OCI-M2 (cell line): Measurements from ENCODE around the gene ATP5PB.
A peak's percentile ranks its signal among the peaks of the same experiment; 100 is the strongest.

Experiments used
- DNase-seq: peaks from one replicate; lab custom pipeline; 2025; ENCODE audit not compliant: unreplicated experiment; lab: John Stamatoyannopoulos, UW

Gene ATP5PB

DNA sequence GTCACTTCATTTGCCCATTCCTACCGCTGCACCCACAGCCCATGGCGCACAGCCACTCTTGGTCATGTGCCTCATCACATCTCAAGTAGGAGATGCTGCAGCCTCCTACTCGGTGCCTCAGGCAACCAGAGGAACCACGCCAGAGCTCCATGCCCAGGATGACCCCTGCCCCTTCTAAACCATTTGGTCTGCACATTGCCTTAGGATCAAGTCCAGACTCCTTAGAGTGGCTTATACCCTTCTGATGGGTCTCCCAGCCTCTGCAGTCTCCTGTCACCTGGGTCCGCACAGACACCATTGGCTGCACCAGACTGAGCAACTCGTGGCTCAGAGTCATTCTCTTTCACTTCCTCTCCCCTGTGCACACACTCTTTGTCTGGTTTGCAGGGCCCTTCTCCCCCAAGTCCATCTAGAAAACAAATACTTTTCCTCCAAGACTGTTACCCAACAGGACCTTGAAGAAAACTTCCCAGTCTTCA is 56.4 kb downstream of the ATP5PB start:
- DNase-seq: no peak

DNA sequence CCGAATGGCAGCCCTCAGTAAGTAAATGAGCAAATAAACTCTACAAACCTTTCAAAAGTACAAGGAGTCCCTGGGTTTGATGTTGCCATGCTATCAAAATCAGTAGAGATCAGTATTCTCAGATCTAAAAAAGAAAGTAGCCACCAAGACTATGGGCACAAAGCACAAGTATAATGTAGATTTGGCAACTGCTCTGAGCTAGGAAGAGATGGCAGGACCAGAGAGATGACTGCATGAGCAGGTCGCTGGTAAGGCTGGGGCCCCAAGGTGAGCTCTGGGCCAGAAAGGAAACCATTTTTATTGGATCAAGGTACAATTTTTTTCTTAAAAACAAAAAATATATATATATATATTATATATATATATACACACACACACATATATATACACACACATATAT is 57.3 kb downstream of the ATP5PB start:
- DNase-seq: no peak

DNA sequence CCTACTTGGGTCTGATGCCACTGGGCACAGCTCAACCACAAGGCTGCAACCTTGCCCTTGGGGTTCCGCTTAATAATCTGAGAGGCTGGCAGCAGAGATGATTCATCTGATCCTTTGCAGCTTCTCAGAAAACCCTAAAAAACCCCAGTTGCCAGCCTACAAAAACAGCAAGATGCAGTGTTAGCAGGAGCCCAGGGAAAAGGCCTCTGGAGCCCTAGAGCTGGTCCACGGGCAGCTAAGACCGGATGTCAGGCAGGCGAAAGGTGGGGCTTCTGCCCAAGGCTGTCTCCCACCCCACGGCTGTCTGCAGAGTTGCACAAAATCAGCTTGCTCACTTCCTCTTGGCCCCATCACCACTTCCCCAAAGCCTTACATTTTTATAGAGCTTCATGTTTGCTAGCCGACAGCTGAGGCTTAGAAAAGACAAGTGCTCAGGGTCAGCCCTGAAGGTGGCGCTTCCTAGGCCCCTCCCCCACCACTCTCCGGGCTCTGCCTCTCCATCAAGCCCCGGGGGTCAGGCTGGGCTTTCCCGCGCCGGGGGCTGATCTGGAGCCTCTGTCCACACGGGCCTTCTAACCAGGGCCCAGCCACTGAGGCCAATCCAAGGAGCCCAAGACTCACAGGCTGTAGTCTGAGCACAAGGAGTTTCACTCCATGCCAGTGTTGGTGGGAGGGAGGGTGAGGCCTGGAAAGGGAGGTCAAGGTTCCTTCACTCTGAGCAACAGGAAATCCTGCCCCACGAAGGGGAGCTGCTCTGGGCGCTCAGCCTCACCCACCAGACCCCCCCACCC is 58.3 kb downstream of the ATP5PB start:
- peak; percentile 61 for DNase-seq

DNA sequence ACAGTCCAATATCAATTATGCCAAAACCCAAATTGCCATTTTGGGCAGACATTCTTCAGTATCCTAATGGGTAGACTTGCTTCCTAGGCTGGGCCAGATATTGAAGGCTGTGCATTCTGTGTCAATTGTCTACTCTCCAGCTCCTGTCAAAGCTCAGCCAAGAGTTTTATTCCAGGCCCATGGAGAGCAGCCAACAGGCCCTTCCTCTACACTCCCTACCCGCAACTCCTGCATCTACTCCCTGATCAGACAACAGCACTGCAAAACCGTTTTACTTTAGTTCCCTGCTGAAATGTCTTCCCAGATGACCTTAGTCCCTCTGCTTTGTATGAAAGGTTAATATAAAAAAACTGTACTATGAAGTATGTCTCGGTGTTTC is 60.7 kb downstream of the ATP5PB start:
- no peak for DNase-seq

DNA sequence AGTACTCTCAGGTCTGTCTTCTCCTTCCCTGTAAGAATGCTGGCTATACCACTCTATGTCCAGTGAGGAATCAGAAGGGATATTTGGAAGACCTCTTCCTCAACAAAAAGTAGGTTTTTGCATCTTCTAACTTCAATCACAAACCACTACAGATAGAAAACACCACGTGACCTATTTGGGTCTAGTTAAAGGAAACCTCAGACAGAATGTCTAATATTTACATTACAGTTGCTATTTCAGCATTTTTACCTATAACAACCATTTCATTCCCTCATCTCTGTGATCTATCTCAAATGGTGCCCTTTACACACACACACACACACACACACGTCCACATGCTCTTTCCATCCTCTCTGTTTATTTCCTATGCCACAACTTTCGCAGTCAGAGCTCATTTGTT is 62.1 kb downstream of the ATP5PB start:
- no peak for DNase-seq
